Measurements from ENCODE around the gene DPP10. TPM values are rescaled to one million over a fixed set of nuclear protein-coding genes. Genes with fewer than 3 reads are reported as not detected.

Gene DPP10
- total RNA-seq, 1 donor from 2014 or later = 1.1 TPM

GRCh38 chr2:115771516-115771915 lies 1329.1 kb downstream of the DPP10 start:
- H3K79me2 ChIP-seq (ENCODE audit: insufficient read depth, low read length) = no peaks in the 10 kb centered on the region
- H2AFZ ChIP-seq (ENCODE audit: low read depth, low read length) = no peak overlapping the region
- H3K36me3 ChIP-seq (ENCODE audit: insufficient read depth, low read length) = no peaks in the 10 kb centered on the region
- no peaks in the 10 kb centered on the region for H3K4me1 Mint-ChIP-seq (ENCODE audit: low read depth, unreplicated experiment)
- H3K4me3 Mint-ChIP-seq (ENCODE audit: unreplicated experiment) = no peak overlapping the region
- FAIRE-seq = no peak
- no peaks in the 10 kb centered on the region for H3K9me3 Mint-ChIP-seq (ENCODE audit: unreplicated experiment)
- H3K4me2 ChIP-seq (ENCODE audit: low read length) = no peak overlapping the region
- no peaks in the 10 kb centered on the region for H3K4me1 ChIP-seq (ENCODE audit: insufficient read depth, low read length)
- no peaks in the 10 kb centered on the region for H3K27me3 Mint-ChIP-seq (ENCODE audit: low read depth, unreplicated experiment)
- H3K9me3 ChIP-seq (ENCODE audit: insufficient read depth, low read depth, low read length) = no peaks in the 10 kb centered on the region
- H3K4me3 ChIP-seq (ENCODE audit: insufficient read depth, low read depth, low read length) = no peak overlapping the region
- no peak for DNase-seq (ENCODE audit: low read depth)
- H4K20me1 ChIP-seq (ENCODE audit: insufficient read depth, low read length) = no peaks in the 10 kb centered on the region
- TF ChIP-seq EZH2 (IDR thresholded peaks at IDR 0.05; ENCODE audit: insufficient read depth, low read length) = no peak
- TF ChIP-seq, protein P1, sequence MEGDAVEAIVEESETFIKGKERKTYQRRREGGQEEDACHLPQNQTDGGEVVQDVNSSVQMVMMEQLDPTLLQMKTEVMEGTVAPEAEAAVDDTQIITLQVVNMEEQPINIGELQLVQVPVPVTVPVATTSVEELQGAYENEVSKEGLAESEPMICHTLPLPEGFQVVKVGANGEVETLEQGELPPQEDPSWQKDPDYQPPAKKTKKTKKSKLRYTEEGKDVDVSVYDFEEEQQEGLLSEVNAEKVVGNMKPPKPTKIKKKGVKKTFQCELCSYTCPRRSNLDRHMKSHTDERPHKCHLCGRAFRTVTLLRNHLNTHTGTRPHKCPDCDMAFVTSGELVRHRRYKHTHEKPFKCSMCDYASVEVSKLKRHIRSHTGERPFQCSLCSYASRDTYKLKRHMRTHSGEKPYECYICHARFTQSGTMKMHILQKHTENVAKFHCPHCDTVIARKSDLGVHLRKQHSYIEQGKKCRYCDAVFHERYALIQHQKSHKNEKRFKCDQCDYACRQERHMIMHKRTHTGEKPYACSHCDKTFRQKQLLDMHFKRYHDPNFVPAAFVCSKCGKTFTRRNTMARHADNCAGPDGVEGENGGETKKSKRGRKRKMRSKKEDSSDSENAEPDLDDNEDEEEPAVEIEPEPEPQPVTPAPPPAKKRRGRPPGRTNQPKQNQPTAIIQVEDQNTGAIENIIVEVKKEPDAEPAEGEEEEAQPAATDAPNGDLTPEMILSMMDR (IDR thresholded peaks at IDR 0.05; ENCODE audit: insufficient read depth, low read depth, low read length) = no peak
- no peak overlapping the region for H3K9ac ChIP-seq (ENCODE audit: low read length)
- H3K27ac Mint-ChIP-seq (ENCODE audit: unreplicated experiment) = no peak overlapping the region
- H3K36me3 Mint-ChIP-seq (ENCODE audit: low read depth, unreplicated experiment) = no peaks in the 10 kb centered on the region
- H3K27me3 ChIP-seq (ENCODE audit: insufficient read depth, low read length) = no peaks in the 10 kb centered on the region
- no peak overlapping the region for H3K27ac ChIP-seq (ENCODE audit: low read depth, low read length)

DNA sequence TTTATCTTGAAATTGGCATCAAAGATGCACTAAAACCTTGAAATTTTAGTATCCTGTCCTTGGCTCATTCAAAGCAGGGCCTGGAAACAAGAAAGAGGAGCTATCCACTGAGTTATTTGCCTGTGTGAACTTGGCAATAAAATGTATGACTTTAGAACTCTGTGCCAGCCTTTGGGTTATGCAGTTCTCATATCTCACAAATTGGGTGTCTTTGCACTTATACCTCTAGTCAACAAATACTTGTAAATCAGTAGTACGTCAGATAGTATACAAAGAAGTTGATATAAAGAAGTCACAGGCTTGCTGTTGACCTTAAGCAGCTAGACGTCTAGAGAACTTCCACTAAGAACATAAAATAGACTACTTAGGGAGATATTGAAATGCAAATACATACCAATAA lies 1331.9 kb downstream of the DPP10 start:
- Histone ChIP-seq H3K4me3 (ENCODE audit: insufficient read depth, low read depth, low read length) (no peak overlapping the region), H3K4me2 (ENCODE audit: low read length) (no peak overlapping the region), H3K36me3 (ENCODE audit: insufficient read depth, low read length) (no peaks in the 10 kb centered on the region), H4K20me1 (ENCODE audit: insufficient read depth, low read length) (no peaks in the 10 kb centered on the region), H3K4me1 (ENCODE audit: insufficient read depth, low read length) (no peaks in the 10 kb centered on the region), H2AFZ (ENCODE audit: low read depth, low read length) (no peak overlapping the region), H3K9me3 (ENCODE audit: insufficient read depth, low read depth, low read length) (no peaks in the 10 kb centered on the region), H3K27ac (ENCODE audit: low read depth, low read length) (no peak overlapping the region), H3K27me3 (ENCODE audit: insufficient read depth, low read length) (no peaks in the 10 kb centered on the region), H3K79me2 (ENCODE audit: insufficient read depth, low read length) (no peaks in the 10 kb centered on the region), H3K9ac (ENCODE audit: low read length) (no peak overlapping the region)
- FAIRE-seq (no peak), DNase-seq (ENCODE audit: low read depth) (no peak)
- Mint-ChIP-seq H3K36me3 (ENCODE audit: low read depth, unreplicated experiment) (no peaks in the 10 kb centered on the region), H3K4me3 (ENCODE audit: unreplicated experiment) (no peak overlapping the region), H3K27me3 (ENCODE audit: low read depth, unreplicated experiment) (no peaks in the 10 kb centered on the region), H3K9me3 (ENCODE audit: unreplicated experiment) (no peaks in the 10 kb centered on the region), H3K27ac (ENCODE audit: unreplicated experiment) (no peak overlapping the region), H3K4me1 (ENCODE audit: low read depth, unreplicated experiment) (no peaks in the 10 kb centered on the region)
- TF ChIP-seq EZH2 (IDR thresholded peaks at IDR 0.05; ENCODE audit: insufficient read depth, low read length) = no peak
- TF ChIP-seq, protein P1 (IDR thresholded peaks at IDR 0.05; ENCODE audit: insufficient read depth, low read depth, low read length) = no peak

- H3K27me3 ChIP-seq (ENCODE audit: insufficient read depth, low read length) = no peaks in the 10 kb centered on the region
- FAIRE-seq (no peak), DNase-seq (ENCODE audit: low read depth) (no peak)
- H3K4me3 ChIP-seq (ENCODE audit: insufficient read depth, low read depth, low read length) = no peak overlapping the region
- H4K20me1 ChIP-seq (ENCODE audit: insufficient read depth, low read length) = no peaks in the 10 kb centered on the region
- no peaks in the 10 kb centered on the region for H3K4me1 ChIP-seq (ENCODE audit: insufficient read depth, low read length)
- H3K36me3 ChIP-seq (ENCODE audit: insufficient read depth, low read length) = no peaks in the 10 kb centered on the region
- H2AFZ ChIP-seq (ENCODE audit: low read depth, low read length) = no peak overlapping the region
- H3K27ac Mint-ChIP-seq (ENCODE audit: unreplicated experiment) = no peak overlapping the region
- H3K9me3 Mint-ChIP-seq (ENCODE audit: unreplicated experiment) = no peaks in the 10 kb centered on the region
- no peaks in the 10 kb centered on the region for H3K36me3 Mint-ChIP-seq (ENCODE audit: low read depth, unreplicated experiment)
- no peak overlapping the region for H3K9ac ChIP-seq (ENCODE audit: low read length)
- no peak overlapping the region for H3K4me2 ChIP-seq (ENCODE audit: low read length)
- no peaks in the 10 kb centered on the region for H3K79me2 ChIP-seq (ENCODE audit: insufficient read depth, low read length)
- no peaks in the 10 kb centered on the region for H3K4me1 Mint-ChIP-seq (ENCODE audit: low read depth, unreplicated experiment)
- H3K27me3 Mint-ChIP-seq (ENCODE audit: low read depth, unreplicated experiment) = no peaks in the 10 kb centered on the region
- no peaks in the 10 kb centered on the region for H3K9me3 ChIP-seq (ENCODE audit: insufficient read depth, low read depth, low read length)
- H3K4me3 Mint-ChIP-seq (ENCODE audit: unreplicated experiment) = no peak overlapping the region
- TF ChIP-seq, protein P1 (IDR thresholded peaks at IDR 0.05; ENCODE audit: insufficient read depth, low read depth, low read length) = no peak
- no peak for TF ChIP-seq EZH2 (IDR thresholded peaks at IDR 0.05; ENCODE audit: insufficient read depth, low read length)
- no peak overlapping the region for H3K27ac ChIP-seq (ENCODE audit: low read depth, low read length)
These were observed 1336.7 kb downstream of the DPP10 start for GRCh38 chr2:115779085-115779632.
